K562 (cell line): Measurements from ENCODE around the gene ZNF280D. TPM values are rescaled to one million over a fixed set of nuclear protein-coding genes. Genes with fewer than 3 reads are reported as not detected.
A peak's percentile ranks its signal among the peaks of the same experiment; 100 is the strongest.

ENCODE experiments used
- CREB1 ChIP-seq, 2 experiments: sonication (generic) in 1 of 2; formaldehyde crosslinking in 1 of 2; IDR thresholded peaks; 2 replicates each; pipeline versions ENCODE4 v1.6.1 to v1.8.0; 2012 to 2022; ENCODE audit warnings: inconsistent platforms in 1 of 2, mild to moderate bottlenecking in 1 of 2, missing genetic modification reagents in 1 of 2, moderate library complexity in 1 of 2
- CREB5 ChIP-seq: fragments of 250-450 bp; sonication (Bioruptor Pico); IDR thresholded peaks from 2 replicates; pipeline ENCODE4 v1.5.0; 2020; ENCODE audit warnings: mild to moderate bottlenecking
- ELK3 ChIP-seq: fragments of 450-650 bp; formaldehyde crosslinking; IDR thresholded peaks from 2 replicates; pipeline ENCODE4 v1.4.0; 2020; ENCODE audit warnings: mild to moderate bottlenecking
- MAFG ChIP-seq: fragments of 450-650 bp; conservative IDR thresholded peaks from 2 replicates; pipeline ENCODE4 v1.6.1; 2016; ENCODE audit warnings: missing genetic modification characterization, missing compliant biosample characterization
- MYC ChIP-seq, 2 experiments: fragments of 250-450 bp in 1 of 2; sonication (Bioruptor Pico) in 1 of 2; IDR thresholded peaks; 2 replicates each; pipeline versions ENCODE4 v1.5.1 to v1.6.1; 2012 to 2021; ENCODE audit warnings: low read depth in 2 of 2, borderline replicate concordance in 1 of 2, improper control_type of control experiment in 1 of 2, low read length in 1 of 2, mild to moderate bottlenecking in 1 of 2, moderate library complexity in 1 of 2
- NCOA1 ChIP-seq: fragments of 450-650 bp; IDR thresholded peaks from 2 replicates; pipeline ENCODE4 v1.6.1; 2016; ENCODE audit warnings: low read depth
- NCOA2 ChIP-seq, 2 experiments: fragments of 450-650 bp; IDR thresholded peaks; 2 replicates each; pipeline ENCODE4 v1.6.1; 2018; ENCODE audit warnings: mild to moderate bottlenecking in 2 of 2, moderate library complexity in 1 of 2; ENCODE audit not compliant: partially characterized antibody in 2 of 2
- PBX2 ChIP-seq, 2 experiments: IDR thresholded peaks in 1 of 2; conservative IDR thresholded peaks in 1 of 2; 2 replicates each; pipeline ENCODE4 v1.6.1; 2016; ENCODE audit warnings: low read depth in 2 of 2, mild to moderate bottlenecking in 1 of 2, missing compliant biosample characterization in 1 of 2, missing genetic modification characterization in 1 of 2, moderate library complexity in 1 of 2
- PHF21A ChIP-seq: fragments of 450-650 bp; IDR thresholded peaks from 2 replicates; pipeline ENCODE4 v1.6.1; 2017; ENCODE audit warnings: low read depth, borderline replicate concordance
- PPARD ChIP-seq: fragments of 250-450 bp; sonication (Bioruptor Pico); IDR thresholded peaks from 2 replicates; pipeline ENCODE4 v1.8.0; 2022; ENCODE audit warnings: inconsistent platforms, mild to moderate bottlenecking, moderate library complexity
- ZNF3 ChIP-seq: fragments of 250-450 bp; sonication (Bioruptor Pico); IDR thresholded peaks from 2 replicates; pipeline ENCODE4 v1.5.0; 2021; ENCODE audit warnings: mild to moderate bottlenecking, moderate library complexity
- ZNF699 ChIP-seq: fragments of 250-450 bp; sonication (Bioruptor Pico); IDR thresholded peaks from 2 replicates; pipeline ENCODE4 v1.8.0; 2021; ENCODE audit warnings: mild to moderate bottlenecking, moderate library complexity; ENCODE audit not compliant: insufficient replicate concordance
- ZNF76 ChIP-seq: fragments of 250-450 bp; sonication (Bioruptor Pico); IDR thresholded peaks from 2 replicates; pipeline ENCODE4 v1.4.0; 2020; ENCODE audit warnings: mild to moderate bottlenecking, moderate library complexity, borderline replicate concordance
- ZNF766 ChIP-seq: fragments of 200-800 bp; sonication (Bioruptor generic); conservative IDR thresholded peaks from 2 replicates; pipeline ENCODE4 v1.6.1; 2016; ENCODE audit warnings: missing genetic modification characterization, missing compliant biosample characterization
- ZZZ3 ChIP-seq: fragments of 450-650 bp; IDR thresholded peaks from 2 replicates; pipeline ENCODE4 v1.6.1; 2016; ENCODE audit warnings: antibody characterized with exemption, mild to moderate bottlenecking, moderate library complexity
- polyA plus RNA-seq, 8 experiments: library from polyadenylated mRNA; depleted of rRNA in 4 of 8; stranded (reverse) in 5 of 8; unstranded in 3 of 8; fragments of >200 nt; fragmentation: Nextera tagmentation in 2 of 8; fragmentation: Illumina TruSeq in 1 of 8; extraction: Ambion mirVana in 2 of 8; extraction: Trizol in 1 of 8; gene quantifications; 2 replicates each; pipeline versions ENCODE4 v1.2.1 to v1.2.3, GENCODE V29; 2011 to 2014; ENCODE audit warnings: inconsistent platforms in 1 of 8, missing spikeins in 1 of 8
- total RNA-seq, 7 experiments: library from RNA; depleted of rRNA in 6 of 7; stranded (reverse); fragments of >200 nt in 6 of 7; fragmentation: Illumina TruSeq in 2 of 7; extraction: Trizol in 2 of 7; gene quantifications; 2 replicates each; pipeline versions ENCODE4 v1.2.1 to v1.2.3, GENCODE V29; 2011 to 2021; ENCODE audit warnings: low replicate concordance in 1 of 7
- TF ChIP-seq, protein P1 (sequence below): fragments of 450-650 bp; IDR thresholded peaks from 2 replicates; pipeline ENCODE4 v1.6.1; 2016; ENCODE audit warnings: antibody characterized with exemption
- TF ChIP-seq, protein P2 (sequence below): fragments of 250-450 bp; sonication (Bioruptor Pico); IDR thresholded peaks from 2 replicates; pipeline ENCODE4 v1.8.0; 2021; ENCODE audit warnings: borderline replicate concordance, mild to moderate bottlenecking, moderate library complexity; ENCODE audit not compliant: poor library complexity, severe bottlenecking

ZNF280D gene
- total and polyA plus RNA-seq, 9 of the 15 experiments (the other 6 are each of a cell fraction or from before 2014, with no cell fraction given): 8.3 to 21.8 (median 18.4) TPM

- TF ChIP-seq, protein P1, sequence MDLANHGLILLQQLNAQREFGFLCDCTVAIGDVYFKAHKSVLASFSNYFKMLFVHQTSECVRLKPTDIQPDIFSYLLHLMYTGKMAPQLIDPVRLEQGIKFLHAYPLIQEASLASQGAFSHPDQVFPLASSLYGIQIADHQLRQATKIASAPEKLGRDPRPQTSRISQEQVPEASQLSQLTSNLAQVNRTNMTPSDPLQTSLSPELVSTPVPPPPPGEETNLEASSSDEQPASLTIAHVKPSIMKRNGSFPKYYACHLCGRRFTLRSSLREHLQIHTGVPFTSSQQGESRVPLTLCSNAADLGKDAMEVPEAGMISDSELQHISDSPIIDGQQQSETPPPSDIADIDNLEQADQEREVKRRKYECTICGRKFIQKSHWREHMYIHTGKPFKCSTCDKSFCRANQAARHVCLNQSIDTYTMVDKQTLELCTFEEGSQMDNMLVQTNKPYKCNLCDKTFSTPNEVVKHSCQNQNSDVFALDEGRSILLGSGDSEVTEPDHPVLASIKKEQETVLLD: no peak
- no peak for TF ChIP-seq CREB1 (IDR thresholded peaks at IDR 0.05)
- TF ChIP-seq CREB1 (CRISPR knock-in tag; IDR thresholded peaks at IDR 0.05): no peak
- TF ChIP-seq MYC (IDR thresholded peaks at IDR 0.05; ENCODE audit: low read depth, low read length): no peak
- no peak; the same call in 1 of the 2 replicates for TF ChIP-seq MYC (CRISPR knock-in tag; IDR thresholded peaks at IDR 0.05; ENCODE audit: borderline replicate concordance, low read depth)
- TF ChIP-seq ELK3 (CRISPR knock-in tag): peak; percentile 87
- TF ChIP-seq NCOA1: no peak
- TF ChIP-seq PPARD (CRISPR knock-in tag): peak; percentile 84
- peak; percentile 94 for TF ChIP-seq ZNF766 (CRISPR knock-in tag)
- peak; percentile 96 for TF ChIP-seq ZNF76 (CRISPR knock-in tag)
- TF ChIP-seq PBX2 (CRISPR knock-in tag; IDR thresholded peaks at IDR 0.05; ENCODE audit: low read depth): no peak
- peak; percentile 57; the same call in 1 of the 2 replicates for TF ChIP-seq PBX2 (tag; conservative IDR thresholded peaks at IDR 0.05; ENCODE audit: low read depth)
- 0 out of 2 replicates have a peak, but pooled peaks have one; percentile 7 for TF ChIP-seq MAFG (tag)
- TF ChIP-seq ZNF699 (CRISPR knock-in tag): peak; percentile 54
- TF ChIP-seq CREB5 (CRISPR knock-in tag): peak; percentile 95
- no peak for TF ChIP-seq NCOA2 (IDR thresholded peaks at IDR 0.05; ENCODE audit: partially characterized antibody in 2 of 2)
- no peak for TF ChIP-seq ZZZ3
- TF ChIP-seq, protein P2, sequence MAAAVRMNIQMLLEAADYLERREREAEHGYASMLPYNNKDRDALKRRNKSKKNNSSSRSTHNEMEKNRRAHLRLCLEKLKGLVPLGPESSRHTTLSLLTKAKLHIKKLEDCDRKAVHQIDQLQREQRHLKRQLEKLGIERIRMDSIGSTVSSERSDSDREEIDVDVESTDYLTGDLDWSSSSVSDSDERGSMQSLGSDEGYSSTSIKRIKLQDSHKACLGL (CRISPR knock-in tag): peak; percentile 37
- no peak for TF ChIP-seq ZNF3 (CRISPR knock-in tag)
- no peak for TF ChIP-seq PHF21A
Observed at GRCh38 chr15:56735589-56735988, 2.3 kb upstream of the ZNF280D start (continued).
